Measurements from ENCODE around the gene CREM. TPM values are rescaled to one million over a fixed set of nuclear protein-coding genes. Genes with fewer than 3 reads are reported as not detected.

CREM gene
- total and polyA plus RNA-seq, 2 of the 4 experiments (the other 2 are of a cell fraction): 33.2 to 40.5 TPM

DNA sequence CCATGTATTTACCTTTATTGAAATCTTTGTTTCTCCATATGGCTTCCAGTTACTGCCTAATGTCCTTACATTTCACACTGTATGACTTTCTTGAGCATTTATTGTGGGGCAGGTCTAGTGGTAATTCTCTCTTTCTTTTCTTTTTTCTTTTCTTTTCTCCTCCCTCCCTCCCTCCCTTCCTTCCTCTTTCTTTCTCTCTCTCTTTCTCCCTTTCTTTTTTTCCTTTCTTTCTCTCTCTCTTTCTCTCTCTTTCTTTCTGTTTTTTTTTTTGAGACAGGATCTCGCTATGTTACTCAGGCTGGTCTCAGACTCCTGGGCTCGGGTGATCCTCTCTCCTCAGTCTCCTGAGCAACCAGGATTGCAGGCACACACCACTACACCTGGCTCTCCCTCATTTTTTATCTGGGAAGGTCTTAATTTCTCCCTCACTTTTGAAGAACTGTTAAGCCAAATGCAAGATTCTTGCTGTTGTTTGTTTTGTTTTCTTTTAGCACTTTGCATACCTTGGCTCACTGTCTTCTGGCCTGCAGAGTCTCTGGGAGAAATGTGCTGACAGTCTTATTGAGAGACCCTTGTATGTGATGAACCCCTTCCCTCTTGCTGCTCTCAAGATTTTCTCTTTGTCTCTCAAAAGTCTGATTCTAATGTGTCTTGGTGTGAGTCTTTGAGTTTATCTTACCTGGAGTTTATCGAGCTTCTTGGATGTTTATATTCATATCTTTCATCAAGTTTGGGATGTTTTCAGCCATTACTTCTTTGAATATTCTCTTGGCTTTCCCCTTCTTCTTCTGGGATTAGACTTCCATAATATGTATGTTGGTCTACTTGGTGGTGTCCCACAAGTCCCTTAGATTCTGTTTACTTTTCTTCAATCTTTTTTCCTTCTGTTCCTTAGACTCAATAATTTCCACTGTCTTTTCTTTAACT, 130.7 kb downstream of the CREM start (continued):
- no peak for TF ChIP-seq CEBPB (IDR thresholded peaks at IDR 0.05; ENCODE audit: low read depth, low read length)

DNA sequence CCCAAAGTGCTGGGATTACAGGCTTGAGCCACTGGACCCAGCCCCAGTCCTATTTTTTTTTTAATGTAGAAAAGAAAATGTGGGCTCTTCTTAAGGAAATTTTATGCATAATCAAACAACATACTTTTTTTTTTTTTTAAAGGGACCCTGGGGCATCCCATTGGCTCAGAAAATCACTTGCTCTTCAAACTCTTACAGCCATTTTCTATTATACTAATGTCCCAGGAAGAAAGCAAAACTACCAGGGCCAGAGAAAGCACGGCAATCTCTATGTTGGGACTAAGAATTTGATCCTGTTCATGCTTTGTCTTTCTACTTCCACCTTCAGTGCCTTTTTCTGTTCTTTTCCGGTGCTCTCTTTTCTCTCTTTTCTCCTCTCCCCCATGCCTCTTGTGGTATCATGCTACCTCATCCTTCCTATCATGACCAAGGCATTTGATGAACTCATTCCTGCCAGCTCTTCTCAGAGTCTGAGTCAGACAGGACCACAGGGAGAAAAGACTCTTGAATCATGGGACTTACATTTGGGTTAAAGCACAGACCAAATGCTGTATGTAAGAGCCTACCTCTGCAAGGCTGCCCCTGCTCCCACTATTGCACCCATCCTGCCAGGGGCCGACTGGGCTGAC, 133.2 kb downstream of the CREM start:
- peak overlapping the region; percentile 92; the same call in 1 of the 3 replicates for H2BK15ac ChIP-seq (ENCODE audit: low read depth, low read length)
- peak overlapping the region; percentile 97 for H2BK20ac ChIP-seq (ENCODE audit: low read depth, low read length)
- peak overlapping the region; percentile 98 for H2BK120ac ChIP-seq (ENCODE audit: low read depth, low read length)
- DNase-seq (peak; percentile 98), ATAC-seq (ENCODE audit: low read depth) (peak; percentile 99)
- peaks cover 4% of the 10 kb centered on the region for H3K4me1 ChIP-seq (ENCODE audit: control insufficient read depth, insufficient read depth, low read length)
- H3K23ac ChIP-seq (ENCODE audit: low read depth, low read length): peak overlapping the region; percentile 89; the same call in 1 of the 2 replicates
- H3K9me3 ChIP-seq (ENCODE audit: control insufficient read depth, insufficient read depth, low read length): peaks cover 4% of the 10 kb centered on the region
- no peaks in the 10 kb centered on the region for H3K79me1 ChIP-seq (ENCODE audit: low read depth in 1 of 2, low read length in 2 of 2)
- BruUV-seq (replicated peaks): no TSS peak
- peak overlapping the region; percentile 94 for H3K18ac ChIP-seq (ENCODE audit: low read depth, low read length)
- POLR2A ChIA-PET (ENCODE audit: unreplicated experiment): no interaction called here
- H2BK5ac ChIP-seq (ENCODE audit: low read depth, low read length, poor library complexity, severe bottlenecking): peak overlapping the region; percentile 99
- H3K36me3 ChIP-seq (ENCODE audit: control insufficient read depth, insufficient read depth, low read length): no peaks in the 10 kb centered on the region
- H3K4me3 ChIP-seq (ENCODE audit: insufficient read depth, low read depth, low read length): peak overlapping the region; percentile 11; the same call in 1 of the 2 replicates
- H4K5ac ChIP-seq (ENCODE audit: low read depth, low read length): peak overlapping the region; percentile 89; the same call in 1 of the 2 replicates
- intact Hi-C loops (cut with micrococcal nuclease): no loop called here
- H3K27me3 ChIP-seq (ENCODE audit: control insufficient read depth, insufficient read depth, low read length): no peaks in the 10 kb centered on the region
- H2AFZ ChIP-seq (replicated peaks; ENCODE audit: low read length, poor library complexity): peak overlapping the region; percentile 91
- in situ Hi-C loops (cut with MboI; ENCODE audit: low sequenced_read_pairs): no loop called here
- H2AK9ac ChIP-seq (replicated peaks; ENCODE audit: low read depth, low read length, poor library complexity): peak overlapping the region; percentile 88
- H2AK5ac ChIP-seq (ENCODE audit: low read depth, low read length): peak overlapping the region; percentile 28; the same call in 1 of the 2 replicates
- H3K56ac ChIP-seq (ENCODE audit: extremely low read depth, insufficient read depth, low read length): peak overlapping the region; percentile 82
- H3K14ac ChIP-seq (replicated peaks; ENCODE audit: low read depth, low read length): peak overlapping the region; percentile 87
- CTCF ChIA-PET: interaction anchor here (1.0 kb wide), 1 partner anchor 34 kb away, joined by 3 read pairs; no protein-coding TSS in a partner anchor
- H3K4me2 ChIP-seq (ENCODE audit: low read depth, low read length): peak overlapping the region; percentile 80
- 11% methylated on average over 1 of the region's 3 CpGs; no CpG with 5 or more reads in 1 of the 2 experiments for WGBS, 2 experiments (ENCODE audit: extremely low coverage in 2 of 2, insufficient read length in 1 of 2)
- no peaks in the 10 kb centered on the region for H4K20me1 ChIP-seq (ENCODE audit: insufficient read depth, low read length)
- H4K91ac ChIP-seq (ENCODE audit: insufficient read depth, low read depth, low read length): peak overlapping the region; percentile 67
- H3K27ac ChIP-seq (ENCODE audit: insufficient read depth, low read length): peak overlapping the region; percentile 74
- peak overlapping the region; percentile 37; the same call in 1 of the 2 replicates for H3K9ac ChIP-seq (ENCODE audit: low read depth, low read length)
- peak overlapping the region; percentile 14 to 92; a peak in 2 of 4 replicates for H4K8ac ChIP-seq (ENCODE audit: low read depth in 2 of 2, low read length in 2 of 2)
- peak overlapping the region; percentile 84 for H3K4ac ChIP-seq (ENCODE audit: low read depth, low read length)
- dilution Hi-C loops (cut with HindIII; ENCODE audit: low sequenced_read_pairs, unreplicated experiment): no loop called here
- H3K9me1 ChIP-seq (ENCODE audit: insufficient read depth, low read length): peaks cover 5% of the 10 kb centered on the region; the same call in 1 of the 2 replicates
- TF ChIP-seq, protein P1, sequence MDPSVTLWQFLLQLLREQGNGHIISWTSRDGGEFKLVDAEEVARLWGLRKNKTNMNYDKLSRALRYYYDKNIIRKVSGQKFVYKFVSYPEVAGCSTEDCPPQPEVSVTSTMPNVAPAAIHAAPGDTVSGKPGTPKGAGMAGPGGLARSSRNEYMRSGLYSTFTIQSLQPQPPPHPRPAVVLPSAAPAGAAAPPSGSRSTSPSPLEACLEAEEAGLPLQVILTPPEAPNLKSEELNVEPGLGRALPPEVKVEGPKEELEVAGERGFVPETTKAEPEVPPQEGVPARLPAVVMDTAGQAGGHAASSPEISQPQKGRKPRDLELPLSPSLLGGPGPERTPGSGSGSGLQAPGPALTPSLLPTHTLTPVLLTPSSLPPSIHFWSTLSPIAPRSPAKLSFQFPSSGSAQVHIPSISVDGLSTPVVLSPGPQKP (IDR thresholded peaks at IDR 0.05; ENCODE audit: borderline replicate concordance, low read depth, low read length): no peak
- TF ChIP-seq, protein P2, sequence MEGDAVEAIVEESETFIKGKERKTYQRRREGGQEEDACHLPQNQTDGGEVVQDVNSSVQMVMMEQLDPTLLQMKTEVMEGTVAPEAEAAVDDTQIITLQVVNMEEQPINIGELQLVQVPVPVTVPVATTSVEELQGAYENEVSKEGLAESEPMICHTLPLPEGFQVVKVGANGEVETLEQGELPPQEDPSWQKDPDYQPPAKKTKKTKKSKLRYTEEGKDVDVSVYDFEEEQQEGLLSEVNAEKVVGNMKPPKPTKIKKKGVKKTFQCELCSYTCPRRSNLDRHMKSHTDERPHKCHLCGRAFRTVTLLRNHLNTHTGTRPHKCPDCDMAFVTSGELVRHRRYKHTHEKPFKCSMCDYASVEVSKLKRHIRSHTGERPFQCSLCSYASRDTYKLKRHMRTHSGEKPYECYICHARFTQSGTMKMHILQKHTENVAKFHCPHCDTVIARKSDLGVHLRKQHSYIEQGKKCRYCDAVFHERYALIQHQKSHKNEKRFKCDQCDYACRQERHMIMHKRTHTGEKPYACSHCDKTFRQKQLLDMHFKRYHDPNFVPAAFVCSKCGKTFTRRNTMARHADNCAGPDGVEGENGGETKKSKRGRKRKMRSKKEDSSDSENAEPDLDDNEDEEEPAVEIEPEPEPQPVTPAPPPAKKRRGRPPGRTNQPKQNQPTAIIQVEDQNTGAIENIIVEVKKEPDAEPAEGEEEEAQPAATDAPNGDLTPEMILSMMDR (conservative IDR thresholded peaks at IDR 0.05; ENCODE audit: low read depth, low read length): no peak
- peak; percentile 86 for TF ChIP-seq FOS (IDR thresholded peaks at IDR 0.05; ENCODE audit: low read depth, low read length)
- TF ChIP-seq RCOR1 (IDR thresholded peaks at IDR 0.05; ENCODE audit: insufficient replicate concordance, low read length): no peak
- TF ChIP-seq SMC3 (IDR thresholded peaks at IDR 0.05; ENCODE audit: low read depth, low read length): no peak
- TF ChIP-seq MAZ (IDR thresholded peaks at IDR 0.05; ENCODE audit: borderline replicate concordance, low read depth, low read length): no peak
- TF ChIP-seq RFX5 (IDR thresholded peaks at IDR 0.05; ENCODE audit: low read depth, low read length): no peak
- 0 out of 2 replicates have a peak, but pooled peaks have one; percentile 12 for TF ChIP-seq BHLHE40 (IDR thresholded peaks at IDR 0.05; ENCODE audit: low read depth, low read length)
- 0 out of 2 replicates have a peak, but pooled peaks have one; percentile 14 for TF ChIP-seq MAFK (IDR thresholded peaks at IDR 0.05; ENCODE audit: low read depth, low read length)
- no peak for TF ChIP-seq CEBPB (IDR thresholded peaks at IDR 0.05; ENCODE audit: low read depth, low read length)

All from IMR-90 (cell line).